Endothelial cell of umbilical vein (primary cell): ENCODE results near the gene PROX1. TPM values are rescaled to one million over a fixed set of nuclear protein-coding genes. Genes with fewer than 3 reads are reported as not detected.

Source experiments
- BruUV-seq: library from RNA; stranded (reverse); fragments of 400-500 nt; replicated peaks from 2 replicates; lab custom pipeline; 2021; lab: Mats Ljungman, UMichigan
- CTCF ChIA-PET: fragments of 300-600, 350-600 bp; sonication (Branson Sonifier 250); formaldehyde crosslinking; loops from one replicate; lab custom pipeline; 2021; ENCODE audit warnings: antibody characterized with exemption, inconsistent platforms; lab: Charles Lee
- POLR2A ChIA-PET: fragments of 300-600, 350-600 bp; sonication (Branson Sonifier 250); formaldehyde crosslinking; loops from one replicate; lab custom pipeline; 2021; ENCODE audit warnings: antibody characterized with exemption, inconsistent platforms; lab: Charles Lee
- DNase-seq: peaks from one replicate; pipeline ENCODE4 v3.0.0-alpha.2; 2011; ENCODE audit warnings: low read depth, low spot score
- FAIRE-seq: peaks from 2 replicates; lab custom pipeline; 2011; peaks lifted over from hg19 to GRCh38; lab: Jason Lieb, UNC
- H2AFZ ChIP-seq: 2 replicates; pipeline ENCODE4 v1.6.0; 2012; ENCODE audit warnings: low read depth, low read length, control low read depth, inconsistent platforms
- H3K27ac ChIP-seq: 2 replicates; pipeline ENCODE4 v1.5.1; 2011; ENCODE audit warnings: low read depth, mild to moderate bottlenecking, control low read depth, low read length, moderate library complexity; ENCODE audit not compliant: insufficient read depth
- H3K27me3 ChIP-seq, 2 experiments: 2 replicates each; pipeline versions ENCODE4 v1.6.0 to v1.6.1; 2011; ENCODE audit warnings: low read length in 2 of 2, mixed read lengths in 1 of 2; ENCODE audit not compliant: control insufficient read depth in 2 of 2, insufficient read depth in 2 of 2
- H3K36me3 ChIP-seq, 2 experiments: 2 replicates in 1 of 2; 3 replicates in 1 of 2; pipeline ENCODE4 v1.5.1; 2011; ENCODE audit warnings: low read length in 2 of 2, mild to moderate bottlenecking in 1 of 2, moderate library complexity in 1 of 2; ENCODE audit not compliant: control insufficient read depth in 2 of 2, insufficient read depth in 2 of 2; ENCODE audit errors: extremely low read depth in 1 of 2
- H3K4me1 ChIP-seq: 3 replicates; pipeline ENCODE4 v1.5.1; 2011; ENCODE audit warnings: mild to moderate bottlenecking, low read length; ENCODE audit not compliant: control insufficient read depth, insufficient read depth; ENCODE audit errors: extremely low read depth
- H3K4me2 ChIP-seq: 2 replicates; pipeline ENCODE4 v1.6.1; 2011; ENCODE audit warnings: low read length, control low read depth, mixed read lengths; ENCODE audit not compliant: insufficient read depth
- H3K4me3 ChIP-seq, 3 experiments: fragments of 200-600 bp in 1 of 3; sonication (generic), shearing (Covaris generic) in 1 of 3; replicated peaks in 1 of 3; 2 replicates each; pipeline ENCODE4 v1.5.1; 2011 to 2016; ENCODE audit warnings: control low read depth in 3 of 3, low read length in 3 of 3, mild to moderate bottlenecking in 2 of 3, inconsistent platforms in 1 of 3, low read depth in 1 of 3, moderate library complexity in 1 of 3; ENCODE audit not compliant: insufficient read depth in 1 of 3
- H3K79me2 ChIP-seq: 2 replicates; pipeline ENCODE4 v1.6.0; 2012; ENCODE audit warnings: low read length, inconsistent platforms; ENCODE audit not compliant: control insufficient read depth, insufficient read depth
- H3K9ac ChIP-seq: replicated peaks from 2 replicates; pipeline ENCODE3; 2011; ENCODE audit warnings: low read length, control low read depth; ENCODE audit not compliant: insufficient read depth; ENCODE audit errors: extremely low read depth
- H3K9me1 ChIP-seq: replicated peaks from 3 replicates; pipeline ENCODE4 v1.6.0; 2011; ENCODE audit warnings: mild to moderate bottlenecking, low read length; ENCODE audit not compliant: control insufficient read depth, insufficient read depth; ENCODE audit errors: extremely low read depth
- H3K9me3 ChIP-seq: replicated peaks from 2 replicates; pipeline ENCODE4 v1.5.1; 2012; ENCODE audit warnings: low read length, inconsistent platforms; ENCODE audit not compliant: control insufficient read depth, insufficient read depth
- H4K20me1 ChIP-seq: replicated peaks from 2 replicates; pipeline ENCODE3; 2011; ENCODE audit warnings: mild to moderate bottlenecking, low read length; ENCODE audit not compliant: control insufficient read depth, insufficient read depth; ENCODE audit errors: extremely low read depth
- CTCF ChIP-seq, 2 donors: IDR thresholded peaks; 1 replicate in 1 of 2; 2 replicates in 1 of 2; pipeline ENCODE4 v1.5.1; 2011; ENCODE audit warnings: low read length in 2 of 2, mild to moderate bottlenecking in 2 of 2, moderate library complexity in 2 of 2, control low read depth in 1 of 2, inconsistent platforms in 1 of 2, low read depth in 1 of 2; ENCODE audit not compliant: insufficient read depth in 1 of 2; ENCODE audit errors: extremely low read depth in 1 of 2
- EZH2 ChIP-seq: IDR thresholded peaks from 2 replicates; pipeline ENCODE4 v1.6.1; 2012; ENCODE audit warnings: borderline replicate concordance, low read depth, mild to moderate bottlenecking, moderate library complexity, low read length, inconsistent platforms; ENCODE audit not compliant: severe bottlenecking
- FOS ChIP-seq: IDR thresholded peaks from 2 replicates; pipeline ENCODE4 v1.6.1; 2011; ENCODE audit warnings: mild to moderate bottlenecking, low read length, moderate library complexity, borderline replicate concordance; ENCODE audit not compliant: insufficient read depth
- GATA2 ChIP-seq: IDR thresholded peaks from 2 replicates; pipeline ENCODE4 v1.7.0; 2011; ENCODE audit warnings: low read depth, mild to moderate bottlenecking, moderate library complexity, mixed read lengths, low read length; ENCODE audit not compliant: insufficient read length, insufficient read depth
- JUN ChIP-seq: IDR thresholded peaks from 2 replicates; pipeline ENCODE4 v1.6.1; 2011; ENCODE audit warnings: borderline replicate concordance, low read depth; ENCODE audit not compliant: insufficient read length, insufficient read depth
- MAX ChIP-seq: IDR thresholded peaks from 2 replicates; pipeline ENCODE4 v1.6.1; 2011; ENCODE audit not compliant: insufficient read depth, insufficient read length
- MYC ChIP-seq: IDR thresholded peaks from one replicate; pipeline ENCODE4 v1.6.1; 2011; ENCODE audit warnings: mild to moderate bottlenecking, low read depth, low read length
- POLR2A ChIP-seq: IDR thresholded peaks from 2 replicates; pipeline ENCODE4 v1.6.1; 2012; ENCODE audit warnings: low read depth, mild to moderate bottlenecking, control low read depth, low read length
- POLR2AphosphoS5 ChIP-seq: IDR thresholded peaks from 2 replicates; pipeline ENCODE4 v1.6.1; 2012; ENCODE audit warnings: low read depth, mild to moderate bottlenecking, control low read depth, low read length, moderate library complexity; ENCODE audit not compliant: insufficient read depth
- dilution Hi-C: fragments of 300-500 bp; cut with MboI; formaldehyde crosslinking; loops from one replicate; pipeline ENCODE4 v1.15.0; 2019; ENCODE audit warnings: low sequenced_read_pairs; ENCODE audit not compliant: extremely low pct_ligation_motif_present
- intact Hi-C: fragments of 100-400 bp; cut with micrococcal nuclease; formaldehyde crosslinking; loops from one replicate; pipeline ENCODE4 v1.10.0; 2022
- polyA plus RNA-seq, 4 experiments: library from polyadenylated mRNA; depleted of rRNA in 3 of 4; stranded (reverse) in 3 of 4; unstranded in 1 of 4; fragments of >200 nt; gene quantifications; 2 replicates each; pipeline versions ENCODE4 v1.2.1 to v1.2.3, GENCODE V29; 2011 to 2012; ENCODE audit warnings: missing spikeins in 1 of 4
- total RNA-seq: library from RNA; stranded (reverse); gene quantifications from 2 replicates; pipeline ENCODE4 v1.2.3, GENCODE V29; 2021

The PROX1 gene
- total and polyA plus RNA-seq, 2 donors (not counting 3 experiments of a cell fraction or from before 2014, with no cell fraction given), result 2.2 to 4.0 TPM

- CTCF ChIA-PET, result interaction anchor here (0.6 to 4.4 kb wide), 11 partner anchors 10 to 865 kb away, joined by 3 to 48 read pairs (median 4); no protein-coding TSS in a partner anchor
- H3K9ac ChIP-seq, result no peak overlapping the region
- H3K79me2 ChIP-seq, result no peaks in the 10 kb centered on the region
- peak overlapping the region; percentile 33 to 79 (median 45) for H3K4me3 ChIP-seq
- intact Hi-C loops (loop anchor here (1.0 to 5.0 kb wide), 6 partner anchors 15 to 1580 kb away; partner anchors contain the start of gene KCTD3), dilution Hi-C loops (no loop called here)
- DNase-seq (peak; percentile 97), FAIRE-seq (peak; percentile 33)
- peak overlapping the region; percentile 84 for H3K4me2 ChIP-seq
- POLR2A ChIA-PET, result interaction anchor here (0.6 to 1.4 kb wide), 13 partner anchors 10 to 564 kb away, joined by 3 to 25 read pairs (median 4); partner anchors contain the start of gene PTPN14
- H2AFZ ChIP-seq, result peak overlapping the region; percentile 97
- H3K9me1 ChIP-seq, result no peaks in the 10 kb centered on the region
- H3K9me3 ChIP-seq, result no peaks in the 10 kb centered on the region
- no peaks in the 10 kb centered on the region for H4K20me1 ChIP-seq
- TF ChIP-seq EZH2, result no peak
- peaks cover 33 to 47% of the 10 kb centered on the region in 2 experiments for H3K27me3 ChIP-seq
- H3K27ac ChIP-seq, result peak overlapping the region; percentile 65
- no peaks in the 10 kb centered on the region for H3K36me3 ChIP-seq
- H3K4me1 ChIP-seq, result peaks cover 16% of the 10 kb centered on the region
- BruUV-seq, result no TSS peak
Observed at GRCh38 chr1:213987422-213987926, 299 bp upstream of the PROX1 start.

- Histone ChIP-seq H3K27me3 (peaks cover 30 to 37% of the 10 kb centered on the region in 2 experiments), H2AFZ (peak overlapping the region; percentile 97), H3K9me3 (no peaks in the 10 kb centered on the region), H3K4me2 (peak overlapping the region; percentile 84), H3K36me3 (no peaks in the 10 kb centered on the region), H3K4me1 (peaks cover 13% of the 10 kb centered on the region), H4K20me1 (no peaks in the 10 kb centered on the region), H3K79me2 (no peaks in the 10 kb centered on the region), H3K9ac (peak overlapping the region; percentile 76), H3K9me1 (no peaks in the 10 kb centered on the region), H3K27ac (peak overlapping the region; percentile 65), H3K4me3 (peak overlapping the region; percentile 45 to 91 (median 79))
- ChIA-PET CTCF (interaction anchor here (1.0 to 4.4 kb wide), 9 partner anchors 11 to 343 kb away, joined by 3 to 48 read pairs (median 5); no protein-coding TSS in a partner anchor), POLR2A (interaction anchor here (0.6 to 1.4 kb wide), 8 partner anchors 10 to 143 kb away, joined by 3 to 25 read pairs (median 7); no protein-coding TSS in a partner anchor)
- intact Hi-C loops (loop anchor here (1.0 to 5.0 kb wide), 6 partner anchors 128 to 1579 kb away; partner anchors contain the start of gene KCTD3), dilution Hi-C loops (no loop called here)
- FAIRE-seq (peak; percentile 18), DNase-seq (peak; percentile 76)
- BruUV-seq, result TSS peak; percentile 71
- TF ChIP-seq FOS, result no peak
- TF ChIP-seq EZH2, result no peak
- TF ChIP-seq JUN, result no peak
- no peak for TF ChIP-seq CTCF (IDR thresholded peaks at IDR 0.05; ENCODE audit: extremely low read depth in 1 of 2, insufficient read depth in 1 of 2, low read depth in 1 of 2, low read length in 2 of 2)
- TF ChIP-seq MAX, result no peak
- TF ChIP-seq POLR2A, result no peak
- no peak for TF ChIP-seq POLR2AphosphoS5
- TF ChIP-seq MYC, result no peak
- TF ChIP-seq GATA2, result no peak
Observed at GRCh38 chr1:213988507-213989001, 781 bp downstream of the PROX1 start.
